HCEC 1CT (cell line): ENCODE results near the gene NLRP1.
"Not testable (repeated sequence)": the region's sequence is repeated elsewhere in the genome, so short reads cannot be mapped to it uniquely, and the experiment has no call there.

Experiments used
- DNase-seq: peaks from one replicate; pipeline ENCODE4 v3.0.0-alpha.2; 2017

The NLRP1 gene

DNA sequence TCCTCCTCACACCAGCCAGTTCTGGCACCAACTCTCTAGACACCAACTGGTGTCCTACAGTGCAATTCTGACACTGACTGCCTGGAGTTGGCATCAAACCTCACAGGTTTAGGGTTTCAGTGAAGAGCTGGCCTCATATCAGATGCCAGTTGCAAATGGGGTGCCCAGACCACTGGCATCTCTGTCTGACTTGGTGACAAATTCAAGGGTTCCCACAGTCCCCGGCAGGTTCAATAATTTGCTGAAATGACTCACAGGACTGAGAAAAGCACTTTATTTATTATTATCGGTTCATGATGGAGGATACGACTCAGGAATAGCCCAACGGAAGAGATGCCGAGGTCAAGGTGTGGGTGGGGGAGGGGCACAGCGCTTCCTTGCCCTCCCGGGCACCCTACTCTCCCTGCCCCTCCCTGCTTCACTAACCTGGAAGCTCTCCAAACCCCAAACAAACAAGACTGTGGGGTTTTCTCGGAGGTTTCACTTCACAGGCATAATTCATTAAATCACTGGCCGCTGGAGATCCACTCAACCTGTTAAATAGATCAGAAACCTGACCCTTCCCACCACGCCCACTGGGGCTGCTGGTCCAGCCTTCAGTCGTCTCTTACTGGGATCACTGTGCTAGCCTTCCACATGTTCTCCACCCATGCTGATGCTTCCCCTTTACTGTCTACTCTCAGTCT, 1.7 kb upstream of the NLRP1 start:
- DNase-seq: no peak

- no peak for DNase-seq
Observed at GRCh38 chr17:5585287-5585794, 1.0 kb upstream of the NLRP1 start.

DNA sequence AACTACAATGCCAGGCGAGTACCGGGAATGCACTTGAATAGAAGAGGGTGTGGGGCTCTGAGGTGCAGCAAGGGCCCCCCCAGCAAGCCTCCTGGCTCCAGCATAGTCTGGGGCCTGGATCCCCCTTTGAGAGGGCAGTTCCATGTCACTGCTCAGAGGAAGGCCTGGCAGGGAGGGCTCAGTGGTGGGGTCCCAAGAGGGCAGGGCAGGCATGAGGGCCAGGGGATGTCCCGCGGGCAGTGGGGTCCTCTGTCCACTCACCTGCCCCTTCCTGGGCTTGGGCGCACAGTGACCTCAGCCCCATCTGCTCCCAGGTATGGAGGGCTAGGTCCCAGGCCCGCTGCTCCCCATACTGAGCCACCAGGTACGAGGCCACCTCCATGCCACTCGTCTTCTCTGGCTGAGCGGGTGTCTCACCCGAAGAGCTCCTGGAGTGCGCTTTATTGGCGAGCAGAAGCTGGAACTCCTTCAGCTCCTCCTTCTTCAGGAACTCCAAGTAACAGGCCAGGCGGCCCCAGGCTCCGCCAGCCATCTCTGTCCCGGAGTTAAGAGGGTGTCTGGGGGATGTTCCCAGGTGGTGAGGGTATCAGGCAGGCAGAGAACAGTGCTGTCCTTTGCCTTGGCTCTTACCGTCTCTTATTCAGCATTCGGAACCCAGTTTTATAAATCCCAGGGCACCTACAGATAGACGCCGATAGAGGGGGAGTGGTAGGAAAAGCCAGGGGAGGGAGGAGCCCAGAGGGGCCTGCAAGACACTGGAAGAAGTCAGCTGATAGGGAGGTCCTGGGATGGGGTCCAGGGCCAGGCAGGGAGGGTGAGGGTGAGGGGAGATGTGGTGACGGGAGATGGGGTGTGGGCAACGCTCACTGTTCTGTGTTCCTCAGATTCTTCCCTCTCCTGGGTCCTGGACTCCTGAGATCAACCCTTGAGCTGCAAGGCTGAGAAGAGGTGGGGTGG, 605 bp downstream of the NLRP1 start:
- DNase-seq: no peak

- DNase-seq: no peak
Observed at GRCh38 chr17:5582209-5583185, 1.8 kb downstream of the NLRP1 start.

DNA sequence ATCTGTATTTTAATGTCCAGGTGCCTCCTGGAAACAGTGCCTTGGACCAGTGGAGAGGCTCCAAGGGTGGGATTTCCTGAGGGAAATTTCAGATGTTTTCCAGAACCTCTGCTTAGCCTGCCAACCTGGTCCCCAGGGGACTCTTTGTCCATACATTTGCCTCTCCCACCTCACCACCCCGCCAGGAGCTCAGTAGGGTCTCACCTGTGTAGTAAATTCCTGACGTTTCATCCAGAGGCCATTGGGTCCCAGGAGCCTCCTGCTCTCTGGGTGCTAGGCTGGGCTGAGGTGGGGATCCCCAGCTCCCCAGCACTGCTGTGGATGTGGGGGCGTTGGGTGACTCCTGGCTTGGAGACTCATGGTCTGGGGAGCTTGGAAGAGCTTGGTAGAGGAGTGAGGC, 2.7 kb downstream of the NLRP1 start:
- DNase-seq: no peak

DNA sequence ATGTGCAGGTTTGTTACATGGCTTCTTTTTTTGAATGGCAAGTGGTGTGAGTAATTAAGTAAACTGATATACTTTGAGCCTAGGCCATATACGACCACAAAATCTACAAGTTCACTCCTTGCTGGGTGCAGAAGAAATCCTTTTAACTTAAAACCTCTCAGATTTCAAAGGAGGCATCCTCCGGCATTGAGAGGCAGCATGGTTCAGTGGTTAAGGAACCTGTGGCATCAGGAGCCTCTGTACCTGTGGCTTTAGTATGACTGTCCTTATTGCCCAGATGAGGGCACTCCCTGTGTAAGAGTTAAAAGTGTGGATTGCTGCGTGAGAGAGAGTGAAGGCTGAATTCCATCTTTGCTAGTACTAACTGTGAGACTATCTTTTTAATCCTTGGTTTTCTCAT, 3.3 kb downstream of the NLRP1 start:
- DNase-seq: no peak

- peak; percentile 12 for DNase-seq
Observed at GRCh38 chr17:5580367-5580766, 3.9 kb downstream of the NLRP1 start.

DNA sequence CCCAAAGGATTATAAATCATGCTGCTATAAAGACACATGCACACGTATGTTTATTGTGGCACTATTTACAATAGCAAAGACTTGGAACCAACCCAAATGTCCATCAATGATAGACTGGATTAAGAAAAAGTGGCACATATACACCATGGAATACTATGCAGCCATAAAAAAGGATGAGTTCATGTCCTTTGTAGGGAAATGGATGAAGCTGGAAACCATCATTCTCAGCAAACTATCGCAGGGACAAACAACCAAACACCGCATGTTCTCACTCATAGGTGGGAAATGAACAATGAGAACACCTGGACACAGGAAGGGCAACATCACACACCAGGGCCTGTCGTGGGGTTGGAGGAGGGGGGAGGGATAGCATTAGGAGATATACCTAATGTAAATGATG, 5.5 kb downstream of the NLRP1 start:
- not testable (repeated sequence) for DNase-seq

DNA sequence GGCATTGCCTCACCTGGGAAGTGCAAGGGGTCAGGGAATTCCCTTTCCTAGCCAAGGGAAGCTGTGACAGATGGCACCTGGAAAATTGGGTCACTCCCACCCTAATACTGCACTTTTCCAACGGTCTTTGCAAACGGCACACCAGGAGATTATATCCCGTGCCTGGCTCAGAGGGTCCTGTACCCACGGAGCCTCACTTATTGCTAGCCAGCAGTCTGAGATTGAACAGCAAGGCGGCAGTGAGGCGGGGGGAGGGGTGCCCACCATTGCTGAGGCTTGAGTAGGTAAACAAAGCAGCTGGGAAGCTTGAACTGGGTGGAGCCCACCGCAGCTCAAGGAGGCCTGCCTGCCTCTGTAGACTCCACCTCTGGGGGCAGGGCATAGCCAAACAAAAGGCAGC, 11.3 kb downstream of the NLRP1 start:
- DNase-seq: not testable (repeated sequence)

GRCh38 chr17:5571281-5571680, 13.0 kb downstream of the NLRP1 start:
- no peak for DNase-seq

GRCh38 chr17:5565808-5566207, 18.5 kb downstream of the NLRP1 start:
- no peak for DNase-seq

- DNase-seq: peak; percentile 24
Observed at GRCh38 chr17:5563456-5563855, 20.9 kb downstream of the NLRP1 start.

- DNase-seq: no peak
Observed at GRCh38 chr17:5562661-5563360, 21.5 kb downstream of the NLRP1 start.

- no peak for DNase-seq
Observed at GRCh38 chr17:5561736-5562571, 22.4 kb downstream of the NLRP1 start.

DNA sequence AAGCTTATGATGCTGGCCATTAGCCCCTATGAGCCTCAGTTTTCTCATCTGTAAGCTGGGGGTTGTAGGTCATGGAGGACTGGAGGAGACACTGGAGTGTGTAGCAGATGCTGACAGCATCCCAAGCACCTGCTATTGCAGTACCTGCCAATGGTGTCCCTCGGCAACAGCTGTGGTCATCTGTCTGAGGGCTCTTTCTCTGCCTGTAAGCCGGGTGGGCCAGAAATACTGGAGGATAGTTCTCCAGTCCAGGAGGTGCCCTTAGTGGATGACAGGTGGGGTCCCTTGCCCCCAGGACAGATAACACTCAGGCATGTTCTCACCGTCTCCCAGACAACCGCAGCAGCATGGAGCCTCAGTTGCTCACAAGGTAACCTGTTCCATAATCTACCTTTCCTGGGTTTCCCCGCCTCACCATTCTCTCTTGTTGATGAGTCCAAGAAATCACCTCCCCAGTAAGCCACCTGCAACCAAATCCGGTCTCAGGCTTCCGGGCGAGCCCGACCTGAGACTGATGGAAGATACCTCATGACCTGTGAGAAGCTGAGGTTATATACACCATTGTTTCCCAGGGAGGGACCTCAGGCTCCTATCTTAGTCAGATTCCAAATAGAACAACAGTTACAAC, 23.8 kb downstream of the NLRP1 start:
- DNase-seq: no peak

DNA sequence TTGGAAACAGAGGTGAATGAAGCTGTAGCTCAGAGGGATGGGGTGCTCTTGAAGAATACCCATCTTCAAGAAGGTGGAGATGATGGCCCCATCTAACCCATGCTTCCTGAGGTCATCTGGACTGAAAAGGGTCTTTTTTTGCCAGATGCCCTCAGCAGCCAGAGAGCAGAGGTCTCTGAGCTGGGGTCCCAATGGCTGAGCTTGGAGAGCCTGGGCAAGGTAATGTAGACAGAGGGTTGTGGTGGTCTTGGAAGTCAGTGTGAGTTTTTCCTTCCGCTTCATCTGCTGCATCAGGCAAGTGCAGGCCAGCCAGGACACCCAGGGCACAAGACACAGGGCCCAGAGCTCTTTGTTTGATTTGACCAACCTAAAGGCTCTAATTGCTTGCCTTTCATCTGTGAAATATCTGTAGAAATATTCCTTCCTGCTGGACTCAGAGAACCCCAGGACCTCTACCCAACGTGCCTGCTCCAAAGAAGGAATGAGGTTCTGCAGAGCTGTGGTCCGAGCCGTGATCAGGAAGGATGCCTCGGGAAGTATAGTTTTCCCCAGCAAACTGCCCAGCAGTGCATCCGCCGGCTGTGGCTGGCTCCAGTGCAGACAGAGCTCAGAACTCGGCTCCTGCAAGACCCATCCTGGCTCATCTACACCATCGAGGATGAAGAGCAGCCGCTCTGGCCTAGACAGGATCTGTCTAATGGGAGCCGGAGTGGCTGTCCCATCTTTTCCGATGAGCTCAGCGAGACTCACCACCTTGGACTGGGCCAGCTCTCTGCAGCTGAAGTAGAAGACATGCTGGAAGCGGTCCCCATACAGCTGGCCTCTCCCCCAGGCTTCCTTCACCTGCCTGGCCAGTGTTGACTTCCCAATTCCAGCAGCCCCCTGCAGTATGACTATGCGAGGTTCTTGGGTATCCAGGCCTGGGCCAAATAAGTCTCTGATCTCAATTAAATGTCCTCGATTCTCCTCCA, 25.2 kb downstream of the NLRP1 start:
- DNase-seq: no peak

GRCh38 chr17:5557990-5558389, 26.3 kb downstream of the NLRP1 start:
- DNase-seq: no peak

DNA sequence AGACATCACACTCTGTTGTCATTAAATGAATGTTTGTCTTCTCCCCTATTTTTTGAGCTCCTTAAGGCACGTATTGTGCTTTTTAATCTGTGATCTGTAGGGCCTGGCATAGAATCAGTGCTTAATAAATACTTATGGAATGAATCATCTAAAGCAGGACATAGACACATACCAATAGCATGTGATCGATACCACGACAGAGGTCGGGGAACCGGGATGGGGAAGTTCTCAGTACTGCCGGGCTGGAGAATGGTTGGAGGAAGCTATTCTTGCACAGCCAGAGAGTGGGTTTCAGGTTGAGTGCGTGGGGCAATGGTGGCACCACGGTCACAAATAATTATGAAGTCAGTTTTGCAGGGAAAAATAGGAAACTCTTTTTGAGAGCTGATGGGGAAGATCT, 26.8 kb downstream of the NLRP1 start:
- DNase-seq: peak; percentile 65

DNA sequence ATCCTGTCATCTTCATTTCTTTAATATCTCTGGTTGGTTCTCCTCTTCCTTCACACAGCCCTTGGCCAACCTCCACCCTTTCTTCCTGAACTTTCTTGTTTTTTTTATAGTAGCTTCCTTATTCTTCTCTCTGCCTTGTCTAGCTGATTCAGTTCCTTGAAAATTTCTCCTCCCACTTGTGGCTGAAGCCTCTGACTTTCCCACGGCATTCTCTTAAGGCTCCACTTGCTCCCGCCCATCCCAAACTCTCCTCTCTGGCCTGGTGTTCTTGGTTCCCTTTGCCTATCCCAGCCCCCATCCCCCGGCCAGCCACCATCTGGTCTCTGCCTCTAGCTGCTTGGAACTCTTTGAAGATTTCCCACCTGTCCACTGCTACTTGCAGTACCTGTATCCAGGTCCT, 29.1 kb downstream of the NLRP1 start:
- peak; percentile 7 for DNase-seq
